HepG2 (cell line): ENCODE data around the gene CYP46A1. TPM values are rescaled to one million over a fixed set of nuclear protein-coding genes. Genes with fewer than 3 reads are reported as not detected.

Source experiments
- ADNP ChIP-seq: sonication (generic); formaldehyde crosslinking; IDR thresholded peaks from 2 replicates; pipeline ENCODE4 v1.4.0; 2020; ENCODE audit warnings: missing genetic modification reagents
- ARNT ChIP-seq: fragments of 450-650 bp; IDR thresholded peaks from 2 replicates; pipeline ENCODE4 v1.6.1; 2017
- E2F2 ChIP-seq: sonication (generic); formaldehyde crosslinking; IDR thresholded peaks from 2 replicates; pipeline ENCODE4 v1.4.0; 2020; ENCODE audit warnings: missing genetic modification reagents, borderline replicate concordance
- GATAD2A ChIP-seq: IDR thresholded peaks from 2 replicates; pipeline ENCODE4 v1.6.1; 2016
- HINFP ChIP-seq: sonication (generic); formaldehyde crosslinking; IDR thresholded peaks from 2 replicates; pipeline ENCODE4 v1.4.0; 2020; ENCODE audit warnings: low read depth, mild to moderate bottlenecking, missing genetic modification reagents
- NR2C2 ChIP-seq: sonication (generic); formaldehyde crosslinking; IDR thresholded peaks from 2 replicates; pipeline ENCODE4 v1.4.0; 2020; ENCODE audit warnings: missing genetic modification reagents, mild to moderate bottlenecking, moderate library complexity, borderline replicate concordance
- RCOR2 ChIP-seq: IDR thresholded peaks from 2 replicates; pipeline ENCODE4 v1.6.1; 2016; ENCODE audit warnings: missing biosample characterization, missing genetic modification reagents
- THAP8 ChIP-seq: sonication (generic); formaldehyde crosslinking; IDR thresholded peaks from 2 replicates; pipeline ENCODE4 v1.5.1; 2020; ENCODE audit warnings: missing genetic modification reagents, mild to moderate bottlenecking, borderline replicate concordance
- TOPORS ChIP-seq: sonication (generic); formaldehyde crosslinking; IDR thresholded peaks from 2 replicates; pipeline ENCODE4 v1.8.0; 2023; ENCODE audit warnings: mild to moderate bottlenecking, missing genetic modification reagents
- TRAFD1 ChIP-seq: sonication (generic); formaldehyde crosslinking; IDR thresholded peaks from 2 replicates; pipeline ENCODE4 v1.5.1; 2020; ENCODE audit warnings: missing genetic modification reagents, mild to moderate bottlenecking, borderline replicate concordance
- ZBTB2 ChIP-seq: sonication (generic); formaldehyde crosslinking; IDR thresholded peaks from 2 replicates; pipeline ENCODE4 v1.8.0; 2022; ENCODE audit warnings: low read depth, missing genetic modification reagents
- ZBTB42 ChIP-seq: sonication (generic); formaldehyde crosslinking; IDR thresholded peaks from 2 replicates; pipeline ENCODE4 v1.5.0; 2020; ENCODE audit warnings: mild to moderate bottlenecking, missing genetic modification reagents
- ZNF138 ChIP-seq: sonication (generic); formaldehyde crosslinking; IDR thresholded peaks from 2 replicates; pipeline ENCODE4 v1.5.0; 2020; ENCODE audit warnings: mild to moderate bottlenecking, low read depth, missing genetic modification reagents
- ZNF263 ChIP-seq: sonication (generic); formaldehyde crosslinking; IDR thresholded peaks from 2 replicates; pipeline ENCODE4 v1.4.0; 2020; ENCODE audit warnings: missing genetic modification reagents
- ZNF30 ChIP-seq: sonication (generic); formaldehyde crosslinking; IDR thresholded peaks from 2 replicates; pipeline ENCODE4 v1.5.0; 2020; ENCODE audit warnings: mild to moderate bottlenecking, missing genetic modification reagents
- ZNF326 ChIP-seq: sonication (generic); formaldehyde crosslinking; IDR thresholded peaks from 2 replicates; pipeline ENCODE4 v1.4.0; 2020; ENCODE audit warnings: missing genetic modification reagents, borderline replicate concordance
- ZNF333 ChIP-seq: sonication (generic); formaldehyde crosslinking; IDR thresholded peaks from 2 replicates; pipeline ENCODE4 v1.4.0; 2020; ENCODE audit warnings: mild to moderate bottlenecking, missing genetic modification reagents, borderline replicate concordance
- ZNF335 ChIP-seq: sonication (generic); formaldehyde crosslinking; IDR thresholded peaks from 2 replicates; pipeline ENCODE4 v1.4.0; 2020; ENCODE audit warnings: missing genetic modification reagents
- ZNF34 ChIP-seq: sonication (generic); formaldehyde crosslinking; IDR thresholded peaks from 2 replicates; pipeline ENCODE4 v1.4.0; 2020; ENCODE audit warnings: mild to moderate bottlenecking, missing genetic modification reagents, borderline replicate concordance
- ZNF383 ChIP-seq: sonication (generic); formaldehyde crosslinking; IDR thresholded peaks from 2 replicates; pipeline ENCODE4 v1.4.0; 2020; ENCODE audit warnings: missing genetic modification reagents, mild to moderate bottlenecking, borderline replicate concordance
- ZNF749 ChIP-seq: sonication (generic); formaldehyde crosslinking; IDR thresholded peaks from 2 replicates; pipeline ENCODE4 v1.8.0; 2022; ENCODE audit warnings: mild to moderate bottlenecking, missing genetic modification reagents, moderate library complexity, borderline replicate concordance
- polyA plus RNA-seq, 8 experiments: library from polyadenylated mRNA; depleted of rRNA in 3 of 8; stranded (reverse) in 7 of 8; unstranded in 1 of 8; fragments of >200 nt; fragmentation: Illumina TruSeq in 4 of 8; extraction: Trizol in 4 of 8; gene quantifications; 2 replicates each; pipeline versions ENCODE4 v1.2.1 to v1.2.3, GENCODE V29; 2011 to 2016; ENCODE audit warnings: low read depth in 4 of 8, missing spikeins in 1 of 8, mixed read lengths in 1 of 8; ENCODE audit not compliant: insufficient read depth in 1 of 8
- total RNA-seq, 5 experiments: library from RNA; depleted of rRNA; stranded (reverse); fragments of >200 nt; fragmentation: Illumina TruSeq; extraction: Trizol; gene quantifications; 2 replicates each; pipeline ENCODE4 v1.2.3, GENCODE V29; 2016; ENCODE audit warnings: low read depth in 1 of 5

Gene CYP46A1
- total and polyA plus RNA-seq, 2 of the 13 experiments (the other 11 are each of a cell fraction or from before 2014, with no cell fraction given) = not detected

GRCh38 chr14:99729991-99730875 lies 46.1 kb downstream of the CYP46A1 start (continued):
- no peak for TF ChIP-seq ZNF34 (CRISPR knock-in tag)
- no peak for TF ChIP-seq TOPORS
- TF ChIP-seq ZBTB2 (CRISPR knock-in tag) = no peak
- no peak for TF ChIP-seq THAP8 (CRISPR knock-in tag)
- TF ChIP-seq GATAD2A = peak; percentile 68
- no peak for TF ChIP-seq ZBTB42
- TF ChIP-seq TRAFD1 = no peak
- no peak for TF ChIP-seq ZNF383
- TF ChIP-seq ZNF326 (CRISPR knock-in tag) = no peak
- no peak for TF ChIP-seq HINFP (CRISPR knock-in tag)
- no peak for TF ChIP-seq ARNT
- TF ChIP-seq ZNF335 (CRISPR knock-in tag) = no peak
- no peak for TF ChIP-seq E2F2 (CRISPR knock-in tag)
- no peak for TF ChIP-seq ZNF30 (CRISPR knock-in tag)
- TF ChIP-seq RCOR2 (CRISPR knock-in tag) = no peak
- TF ChIP-seq ZNF749 (CRISPR knock-in tag) = no peak; the same call in 1 of the 2 replicates
- no peak for TF ChIP-seq ADNP (CRISPR knock-in tag)
- no peak for TF ChIP-seq ZNF263 (CRISPR knock-in tag)
- no peak for TF ChIP-seq ZNF138 (CRISPR knock-in tag)
- 0 out of 2 replicates have a peak, but pooled peaks have one; percentile 28 for TF ChIP-seq NR2C2 (CRISPR knock-in tag)
- no peak for TF ChIP-seq ZNF333 (CRISPR knock-in tag)
